ENCODE results near the gene EFNA5. TPM values are rescaled to one million over a fixed set of nuclear protein-coding genes. Genes with fewer than 3 reads are reported as not detected.

EFNA5 gene
- total and polyA plus RNA-seq, 10 of the 15 experiments (the other 5 are each of a cell fraction or from before 2014, with no cell fraction given): 0.19 to 12.6 (median 3.9) TPM

DNA sequence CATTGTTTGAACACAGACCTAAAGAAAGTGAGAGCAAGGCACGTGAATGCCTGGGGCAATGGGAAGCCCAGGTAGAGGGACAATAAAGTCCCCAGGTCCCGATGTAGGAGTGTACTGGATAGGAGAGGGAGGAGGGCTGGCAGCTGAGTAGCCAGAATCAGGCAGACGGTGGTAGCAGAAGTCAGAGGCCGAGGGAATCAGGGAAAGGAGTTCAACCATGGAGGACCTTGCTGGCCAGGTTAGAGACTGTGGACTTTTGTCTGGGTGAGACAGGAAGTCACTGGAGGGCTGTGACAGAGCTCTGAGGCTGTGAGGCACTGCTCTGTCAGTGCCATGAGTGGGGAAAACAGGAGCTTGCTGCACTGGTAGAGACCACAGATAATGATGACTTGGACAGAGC is 248.2 kb downstream of the EFNA5 start:
- H3K27ac ChIP-seq (ENCODE audit: control insufficient read depth, insufficient read depth): no peak overlapping the region
- FAIRE-seq: no peak
- intact Hi-C loops (cut with micrococcal nuclease; ENCODE audit: unreplicated experiment): no loop called here
- no peak overlapping the region for H3K9ac ChIP-seq (ENCODE audit: control insufficient read depth, insufficient read depth, low read length)
- no peak for DNase-seq (ENCODE audit: low read depth, low spot score)
- no peaks in the 10 kb centered on the region for H3K79me2 ChIP-seq (ENCODE audit: control insufficient read depth, insufficient read depth, low read length)
- ChIA-PET POLR2A (interaction anchor here (0.9 kb wide), 1 partner anchor 27 kb away, joined by 3 read pairs; no protein-coding TSS in a partner anchor), RAD21 (ENCODE audit: unreplicated experiment) (interaction anchor here (0.8 to 1.6 kb wide), 4 partner anchors 10 to 148 kb away, joined by 3 read pairs; no protein-coding TSS in a partner anchor), CTCF (interaction anchor here (0.6 to 1.3 kb wide), 4 partner anchors 10 to 85 kb away, joined by 3 to 8 read pairs (median 4); no protein-coding TSS in a partner anchor), SMC1A (ENCODE audit: uncharacterized antibody, unreplicated experiment) (interaction anchor here (0.7 to 3.2 kb wide), 6 partner anchors 9 to 149 kb away, joined by 3 to 17 read pairs (median 4); no protein-coding TSS in a partner anchor)
- H3K4me2 ChIP-seq (ENCODE audit: control insufficient read depth, insufficient read depth): no peak overlapping the region
- H3K9me3 ChIP-seq (replicated peaks; ENCODE audit: control insufficient read depth, insufficient read depth, low read length): no peaks in the 10 kb centered on the region
- H3K36me3 ChIP-seq (ENCODE audit: control insufficient read depth in 2 of 2, insufficient read depth in 2 of 2, low read length in 1 of 2): no peaks in the 10 kb centered on the region
- no peak overlapping the region for H2AFZ ChIP-seq (ENCODE audit: control insufficient read depth, low read depth, low read length)
- WGBS (ENCODE audit: insufficient coverage, insufficient replicate concordance, low lambda C conversion rate, missing lambda C conversion rate): 18% methylated on average over 4 of the region's 4 CpGs
- ATAC-seq: peak; percentile 45
- no peaks in the 10 kb centered on the region for H4K20me1 ChIP-seq (ENCODE audit: control insufficient read depth, insufficient read depth)
- BruUV-seq (replicated peaks): no TSS peak
- TF ChIP-seq, protein P1, sequence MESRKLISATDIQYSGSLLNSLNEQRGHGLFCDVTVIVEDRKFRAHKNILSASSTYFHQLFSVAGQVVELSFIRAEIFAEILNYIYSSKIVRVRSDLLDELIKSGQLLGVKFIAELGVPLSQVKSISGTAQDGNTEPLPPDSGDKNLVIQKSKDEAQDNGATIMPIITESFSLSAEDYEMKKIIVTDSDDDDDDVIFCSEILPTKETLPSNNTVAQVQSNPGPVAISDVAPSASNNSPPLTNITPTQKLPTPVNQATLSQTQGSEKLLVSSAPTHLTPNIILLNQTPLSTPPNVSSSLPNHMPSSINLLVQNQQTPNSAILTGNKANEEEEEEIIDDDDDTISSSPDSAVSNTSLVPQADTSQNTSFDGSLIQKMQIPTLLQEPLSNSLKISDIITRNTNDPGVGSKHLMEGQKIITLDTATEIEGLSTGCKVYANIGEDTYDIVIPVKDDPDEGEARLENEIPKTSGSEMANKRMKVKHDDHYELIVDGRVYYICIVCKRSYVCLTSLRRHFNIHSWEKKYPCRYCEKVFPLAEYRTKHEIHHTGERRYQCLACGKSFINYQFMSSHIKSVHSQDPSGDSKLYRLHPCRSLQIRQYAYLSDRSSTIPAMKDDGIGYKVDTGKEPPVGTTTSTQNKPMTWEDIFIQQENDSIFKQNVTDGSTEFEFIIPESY (IDR thresholded peaks at IDR 0.05): no peak
- TF ChIP-seq RCOR1 (conservative IDR thresholded peaks at IDR 0.05; ENCODE audit: low read depth, low read length) (no peak), RFX5 (IDR thresholded peaks at IDR 0.05; ENCODE audit: low read depth, low read length) (no peak), SPI1 (IDR thresholded peaks at IDR 0.05; ENCODE audit: borderline replicate concordance, insufficient read depth, low read depth, low read length) (no peak), SP1 (IDR thresholded peaks at IDR 0.05; ENCODE audit: low read depth, low read length) (no peak), ZNF207 (IDR thresholded peaks at IDR 0.05; ENCODE audit: borderline replicate concordance) (no peak), SMC3 (IDR thresholded peaks at IDR 0.05; ENCODE audit: borderline replicate concordance, low read length) (no peak), KAT2A (conservative IDR thresholded peaks at IDR 0.05; ENCODE audit: control insufficient read depth, low read depth, low read length) (no peak), PML (IDR thresholded peaks at IDR 0.05; ENCODE audit: low read length) (no peak), MEF2A (IDR thresholded peaks at IDR 0.05; ENCODE audit: insufficient read depth, low read depth, low read length) (no peak), IKZF2 (IDR thresholded peaks at IDR 0.05) (no peak), NRF1 (conservative IDR thresholded peaks at IDR 0.05; ENCODE audit: low read depth, low read length) (no peak)
- TF ChIP-seq, protein P2, sequence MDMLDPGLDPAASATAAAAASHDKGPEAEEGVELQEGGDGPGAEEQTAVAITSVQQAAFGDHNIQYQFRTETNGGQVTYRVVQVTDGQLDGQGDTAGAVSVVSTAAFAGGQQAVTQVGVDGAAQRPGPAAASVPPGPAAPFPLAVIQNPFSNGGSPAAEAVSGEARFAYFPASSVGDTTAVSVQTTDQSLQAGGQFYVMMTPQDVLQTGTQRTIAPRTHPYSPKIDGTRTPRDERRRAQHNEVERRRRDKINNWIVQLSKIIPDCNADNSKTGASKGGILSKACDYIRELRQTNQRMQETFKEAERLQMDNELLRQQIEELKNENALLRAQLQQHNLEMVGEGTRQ (IDR thresholded peaks at IDR 0.05; ENCODE audit: borderline replicate concordance, low read depth, low read length): no peak
- TF ChIP-seq, protein P3, sequence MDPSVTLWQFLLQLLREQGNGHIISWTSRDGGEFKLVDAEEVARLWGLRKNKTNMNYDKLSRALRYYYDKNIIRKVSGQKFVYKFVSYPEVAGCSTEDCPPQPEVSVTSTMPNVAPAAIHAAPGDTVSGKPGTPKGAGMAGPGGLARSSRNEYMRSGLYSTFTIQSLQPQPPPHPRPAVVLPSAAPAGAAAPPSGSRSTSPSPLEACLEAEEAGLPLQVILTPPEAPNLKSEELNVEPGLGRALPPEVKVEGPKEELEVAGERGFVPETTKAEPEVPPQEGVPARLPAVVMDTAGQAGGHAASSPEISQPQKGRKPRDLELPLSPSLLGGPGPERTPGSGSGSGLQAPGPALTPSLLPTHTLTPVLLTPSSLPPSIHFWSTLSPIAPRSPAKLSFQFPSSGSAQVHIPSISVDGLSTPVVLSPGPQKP (IDR thresholded peaks at IDR 0.05; ENCODE audit: low read depth, low read length): no peak
- H3K4me3 ChIP-seq: no peak overlapping the region
- in situ Hi-C loops (cut with MboI): no loop called here
- H3K4me1 ChIP-seq (ENCODE audit: control insufficient read depth, insufficient read depth, low read length): no peaks in the 10 kb centered on the region
- no peaks in the 10 kb centered on the region; a peak in 1 of 4 replicates for H3K27me3 ChIP-seq (replicated peaks in 1 of 2; ENCODE audit: control insufficient read depth in 2 of 2, insufficient read depth in 2 of 2, low read length in 1 of 2)
